ENCODE measurements around the gene TTC33.
"Not testable (repeated sequence)": the region's sequence is repeated elsewhere in the genome, so short reads cannot be mapped to it uniquely, and the experiment has no call there.

GRCh38 chr5:40563173-40563572, 192.6 kb downstream of the TTC33 start:
- TF ChIP-seq EZH2 (IDR thresholded peaks at IDR 0.05; ENCODE audit: insufficient read depth, poor library complexity, severe bottlenecking); EZH2phosphoT487 (IDR thresholded peaks at IDR 0.05; ENCODE audit: insufficient read depth, low read depth): not testable (repeated sequence)

All from GM23248 (cell line).